Measurements from ENCODE around the gene KCNQ1OT1. TPM values are rescaled to one million over a fixed set of nuclear protein-coding genes. Genes with fewer than 3 reads are reported as not detected.

Gene KCNQ1OT1
- total and polyA plus RNA-seq, 4 donors: 0.05 to 4.9 (median 0.61) TPM

DNA sequence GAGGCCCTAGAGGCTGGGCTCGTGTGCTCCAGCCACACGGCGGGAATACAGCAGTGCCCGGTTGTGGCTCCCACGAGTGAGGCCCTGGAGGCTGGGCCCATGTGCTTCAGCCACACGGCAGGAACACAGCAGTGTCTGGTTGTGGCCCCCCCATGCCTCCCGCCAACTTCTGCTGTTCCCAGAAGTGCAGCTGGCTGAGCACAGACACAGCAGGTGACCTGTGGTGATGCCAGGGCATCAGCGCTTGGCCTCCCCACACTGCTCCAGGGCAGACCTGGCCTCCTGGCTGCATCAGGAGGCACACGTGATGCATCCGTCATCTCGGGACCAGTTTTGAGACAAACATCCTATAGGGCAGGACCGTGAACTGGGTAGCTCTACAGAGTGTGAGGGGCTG lies 110.3 kb downstream of the KCNQ1OT1 start:
- no peaks in the 10 kb centered on the region for H3K9me3 ChIP-seq (ENCODE audit: control insufficient read depth in 4 of 4, low read length in 3 of 4)
- WGBS: 94% methylated on average over 12 of the region's 12 CpGs
- no peaks in the 10 kb centered on the region for H3K36me3 ChIP-seq (ENCODE audit: control insufficient read depth in 4 of 4, insufficient read depth in 3 of 4, low read depth in 1 of 4, low read length in 3 of 4)
- no peaks in the 10 kb centered on the region for H3K4me1 ChIP-seq (ENCODE audit: control insufficient read depth in 4 of 4, insufficient read depth in 4 of 4, low read length in 3 of 4)
- DNase-seq (ENCODE audit: low spot score): no peak
- TF ChIP-seq, protein P1, sequence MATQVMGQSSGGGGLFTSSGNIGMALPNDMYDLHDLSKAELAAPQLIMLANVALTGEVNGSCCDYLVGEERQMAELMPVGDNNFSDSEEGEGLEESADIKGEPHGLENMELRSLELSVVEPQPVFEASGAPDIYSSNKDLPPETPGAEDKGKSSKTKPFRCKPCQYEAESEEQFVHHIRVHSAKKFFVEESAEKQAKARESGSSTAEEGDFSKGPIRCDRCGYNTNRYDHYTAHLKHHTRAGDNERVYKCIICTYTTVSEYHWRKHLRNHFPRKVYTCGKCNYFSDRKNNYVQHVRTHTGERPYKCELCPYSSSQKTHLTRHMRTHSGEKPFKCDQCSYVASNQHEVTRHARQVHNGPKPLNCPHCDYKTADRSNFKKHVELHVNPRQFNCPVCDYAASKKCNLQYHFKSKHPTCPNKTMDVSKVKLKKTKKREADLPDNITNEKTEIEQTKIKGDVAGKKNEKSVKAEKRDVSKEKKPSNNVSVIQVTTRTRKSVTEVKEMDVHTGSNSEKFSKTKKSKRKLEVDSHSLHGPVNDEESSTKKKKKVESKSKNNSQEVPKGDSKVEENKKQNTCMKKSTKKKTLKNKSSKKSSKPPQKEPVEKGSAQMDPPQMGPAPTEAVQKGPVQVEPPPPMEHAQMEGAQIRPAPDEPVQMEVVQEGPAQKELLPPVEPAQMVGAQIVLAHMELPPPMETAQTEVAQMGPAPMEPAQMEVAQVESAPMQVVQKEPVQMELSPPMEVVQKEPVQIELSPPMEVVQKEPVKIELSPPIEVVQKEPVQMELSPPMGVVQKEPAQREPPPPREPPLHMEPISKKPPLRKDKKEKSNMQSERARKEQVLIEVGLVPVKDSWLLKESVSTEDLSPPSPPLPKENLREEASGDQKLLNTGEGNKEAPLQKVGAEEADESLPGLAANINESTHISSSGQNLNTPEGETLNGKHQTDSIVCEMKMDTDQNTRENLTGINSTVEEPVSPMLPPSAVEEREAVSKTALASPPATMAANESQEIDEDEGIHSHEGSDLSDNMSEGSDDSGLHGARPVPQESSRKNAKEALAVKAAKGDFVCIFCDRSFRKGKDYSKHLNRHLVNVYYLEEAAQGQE (IDR thresholded peaks at IDR 0.05): no peak
- TF ChIP-seq GABPA (IDR thresholded peaks at IDR 0.05 in 1 of 2, conservative IDR thresholded peaks at IDR 0.05 in 1 of 2): no peak
- no peak for TF ChIP-seq NR2F2 (IDR thresholded peaks at IDR 0.05)
- TF ChIP-seq EGR1 (IDR thresholded peaks at IDR 0.05; ENCODE audit: low read depth in 2 of 2): no peak
- TF ChIP-seq, protein P2, sequence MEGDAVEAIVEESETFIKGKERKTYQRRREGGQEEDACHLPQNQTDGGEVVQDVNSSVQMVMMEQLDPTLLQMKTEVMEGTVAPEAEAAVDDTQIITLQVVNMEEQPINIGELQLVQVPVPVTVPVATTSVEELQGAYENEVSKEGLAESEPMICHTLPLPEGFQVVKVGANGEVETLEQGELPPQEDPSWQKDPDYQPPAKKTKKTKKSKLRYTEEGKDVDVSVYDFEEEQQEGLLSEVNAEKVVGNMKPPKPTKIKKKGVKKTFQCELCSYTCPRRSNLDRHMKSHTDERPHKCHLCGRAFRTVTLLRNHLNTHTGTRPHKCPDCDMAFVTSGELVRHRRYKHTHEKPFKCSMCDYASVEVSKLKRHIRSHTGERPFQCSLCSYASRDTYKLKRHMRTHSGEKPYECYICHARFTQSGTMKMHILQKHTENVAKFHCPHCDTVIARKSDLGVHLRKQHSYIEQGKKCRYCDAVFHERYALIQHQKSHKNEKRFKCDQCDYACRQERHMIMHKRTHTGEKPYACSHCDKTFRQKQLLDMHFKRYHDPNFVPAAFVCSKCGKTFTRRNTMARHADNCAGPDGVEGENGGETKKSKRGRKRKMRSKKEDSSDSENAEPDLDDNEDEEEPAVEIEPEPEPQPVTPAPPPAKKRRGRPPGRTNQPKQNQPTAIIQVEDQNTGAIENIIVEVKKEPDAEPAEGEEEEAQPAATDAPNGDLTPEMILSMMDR (IDR thresholded peaks at IDR 0.05; ENCODE audit: low read depth, low read length, missing input control): no peak
- H3K9ac ChIP-seq (ENCODE audit: low read depth in 1 of 2, low read length in 2 of 2): no peak overlapping the region
- no peak overlapping the region for H3K27ac ChIP-seq (ENCODE audit: low read depth in 1 of 2, low read length in 2 of 2)
- no peak overlapping the region for H3K4me3 ChIP-seq (ENCODE audit: low read depth in 1 of 3, low read length in 3 of 3)
- H3K27me3 ChIP-seq (ENCODE audit: control insufficient read depth in 4 of 4, insufficient read depth in 4 of 4, low read length in 3 of 4): no peaks in the 10 kb centered on the region

DNA sequence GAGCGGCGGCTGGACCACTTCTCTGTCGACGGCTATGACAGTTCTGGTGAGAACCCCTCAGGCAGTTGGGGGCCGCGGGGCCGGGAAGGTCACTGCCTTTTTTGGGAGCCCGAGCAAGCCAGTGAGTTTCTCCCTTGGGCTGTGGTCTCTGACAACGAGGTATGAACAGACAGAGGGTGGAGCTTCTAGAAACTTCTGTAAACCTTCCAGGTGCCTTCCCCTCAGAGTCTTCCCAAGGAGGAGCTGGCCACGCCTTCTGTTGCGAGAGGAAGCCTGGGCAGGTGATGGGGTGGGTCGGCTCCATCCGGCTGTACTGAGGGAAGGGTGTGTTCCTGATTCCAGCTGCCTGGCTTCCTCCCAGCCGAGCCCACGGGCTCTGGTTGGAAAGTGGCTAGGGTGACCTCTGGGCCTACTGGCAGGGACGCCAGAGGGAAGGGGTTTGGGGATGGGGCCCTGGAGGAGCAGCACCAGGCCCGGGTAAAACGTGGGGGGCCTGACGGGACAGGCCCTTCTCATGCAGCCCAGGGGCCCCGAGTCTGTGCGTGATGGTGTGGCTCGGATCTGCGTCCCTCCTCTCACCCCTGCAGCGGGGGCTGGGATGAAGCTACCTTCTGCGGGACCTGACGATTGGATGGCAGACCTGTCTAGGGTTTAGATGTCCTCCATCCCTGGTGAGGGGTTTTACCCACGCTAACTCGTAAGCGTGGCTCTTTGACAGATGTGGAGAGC lies 110.8 kb downstream of the KCNQ1OT1 start:
- TF ChIP-seq HNF4G (IDR thresholded peaks at IDR 0.05) (no peak), EGR1 (IDR thresholded peaks at IDR 0.05; ENCODE audit: low read depth in 2 of 2) (no peak), FOXA1 (IDR thresholded peaks at IDR 0.05) (no peak), JUND (IDR thresholded peaks at IDR 0.05) (no peak), SP1 (IDR thresholded peaks at IDR 0.05) (no peak), TAF1 (conservative IDR thresholded peaks at IDR 0.05) (no peak), YY1 (IDR thresholded peaks at IDR 0.05) (no peak), GABPA (IDR thresholded peaks at IDR 0.05 in 1 of 2, conservative IDR thresholded peaks at IDR 0.05 in 1 of 2) (no peak), FOXA2 (IDR thresholded peaks at IDR 0.05) (no peak)
- TF ChIP-seq, protein P3, sequence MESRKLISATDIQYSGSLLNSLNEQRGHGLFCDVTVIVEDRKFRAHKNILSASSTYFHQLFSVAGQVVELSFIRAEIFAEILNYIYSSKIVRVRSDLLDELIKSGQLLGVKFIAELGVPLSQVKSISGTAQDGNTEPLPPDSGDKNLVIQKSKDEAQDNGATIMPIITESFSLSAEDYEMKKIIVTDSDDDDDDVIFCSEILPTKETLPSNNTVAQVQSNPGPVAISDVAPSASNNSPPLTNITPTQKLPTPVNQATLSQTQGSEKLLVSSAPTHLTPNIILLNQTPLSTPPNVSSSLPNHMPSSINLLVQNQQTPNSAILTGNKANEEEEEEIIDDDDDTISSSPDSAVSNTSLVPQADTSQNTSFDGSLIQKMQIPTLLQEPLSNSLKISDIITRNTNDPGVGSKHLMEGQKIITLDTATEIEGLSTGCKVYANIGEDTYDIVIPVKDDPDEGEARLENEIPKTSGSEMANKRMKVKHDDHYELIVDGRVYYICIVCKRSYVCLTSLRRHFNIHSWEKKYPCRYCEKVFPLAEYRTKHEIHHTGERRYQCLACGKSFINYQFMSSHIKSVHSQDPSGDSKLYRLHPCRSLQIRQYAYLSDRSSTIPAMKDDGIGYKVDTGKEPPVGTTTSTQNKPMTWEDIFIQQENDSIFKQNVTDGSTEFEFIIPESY (IDR thresholded peaks at IDR 0.05): no peak
- TF ChIP-seq, protein P1 (IDR thresholded peaks at IDR 0.05): no peak
- TF ChIP-seq, protein P2 (IDR thresholded peaks at IDR 0.05; ENCODE audit: low read depth, low read length, missing input control): no peak
- TF ChIP-seq, protein P4, sequence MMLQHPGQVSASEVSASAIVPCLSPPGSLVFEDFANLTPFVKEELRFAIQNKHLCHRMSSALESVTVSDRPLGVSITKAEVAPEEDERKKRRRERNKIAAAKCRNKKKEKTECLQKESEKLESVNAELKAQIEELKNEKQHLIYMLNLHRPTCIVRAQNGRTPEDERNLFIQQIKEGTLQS (IDR thresholded peaks at IDR 0.05): no peak
- TF ChIP-seq, protein P5, sequence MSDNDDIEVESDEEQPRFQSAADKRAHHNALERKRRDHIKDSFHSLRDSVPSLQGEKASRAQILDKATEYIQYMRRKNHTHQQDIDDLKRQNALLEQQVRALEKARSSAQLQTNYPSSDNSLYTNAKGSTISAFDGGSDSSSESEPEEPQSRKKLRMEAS (IDR thresholded peaks at IDR 0.05): no peak
- 87% methylated on average over 29 of the region's 29 CpGs for WGBS
- H3K36me3 ChIP-seq (ENCODE audit: control insufficient read depth in 4 of 4, insufficient read depth in 3 of 4, low read depth in 1 of 4, low read length in 3 of 4): no peaks in the 10 kb centered on the region

More for the DNA sequence above, 110.8 kb downstream of the KCNQ1OT1 start:
- no peaks in the 10 kb centered on the region for H3K27me3 ChIP-seq (ENCODE audit: control insufficient read depth in 4 of 4, insufficient read depth in 4 of 4, low read length in 3 of 4)
- no peak overlapping the region for H3K4me3 ChIP-seq (ENCODE audit: low read depth in 1 of 3, low read length in 3 of 3)
- no peak for DNase-seq (ENCODE audit: low spot score)
- no peaks in the 10 kb centered on the region for H3K9me3 ChIP-seq (ENCODE audit: control insufficient read depth in 4 of 4, low read length in 3 of 4)
- no peak overlapping the region for H3K9ac ChIP-seq (ENCODE audit: low read depth in 1 of 2, low read length in 2 of 2)
- H3K27ac ChIP-seq (ENCODE audit: low read depth in 1 of 2, low read length in 2 of 2): no peak overlapping the region
- no peaks in the 10 kb centered on the region for H3K4me1 ChIP-seq (ENCODE audit: control insufficient read depth in 4 of 4, insufficient read depth in 4 of 4, low read length in 3 of 4)
